ENCODE measurements around the gene FAM168A. TPM values are rescaled to one million over a fixed set of nuclear protein-coding genes. Genes with fewer than 3 reads are reported as not detected.

FAM168A gene
- total RNA-seq, 1 donor from 2014 or later: 19.2 TPM

DNA sequence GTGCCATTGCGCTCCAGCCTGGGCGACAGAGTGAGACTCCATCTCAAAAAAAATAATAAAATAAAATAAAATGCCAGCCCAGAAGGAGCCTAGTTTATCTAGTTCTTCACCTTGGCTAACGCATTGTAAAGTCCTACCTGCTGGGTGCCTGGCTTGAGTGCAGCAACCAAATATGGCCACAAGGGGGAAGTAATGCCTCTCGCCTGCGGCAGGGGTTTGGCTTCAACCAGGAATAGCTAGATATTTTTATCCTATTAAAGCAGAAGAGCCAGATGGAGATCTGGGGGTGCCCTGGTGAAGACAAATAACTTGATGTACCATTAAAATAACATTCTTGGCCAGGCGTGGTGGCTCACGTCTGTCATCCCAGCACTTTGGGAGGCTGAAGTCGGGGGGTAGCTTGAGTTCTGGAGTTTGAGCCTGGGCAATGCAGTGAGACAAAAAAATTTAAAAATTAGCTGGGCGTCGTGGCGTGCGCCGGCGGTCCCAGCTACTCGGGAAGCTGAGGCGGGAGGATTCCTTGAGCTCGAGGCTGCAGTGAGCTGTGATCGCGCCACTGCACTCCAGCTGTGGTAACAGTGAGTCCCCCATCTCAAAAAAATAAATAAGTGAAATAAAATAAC, 27.9 kb upstream of the FAM168A start:
- Mint-ChIP-seq H3K36me3 (ENCODE audit: low read depth) (no peaks in the 10 kb centered on the region), H3K4me1 (ENCODE audit: low read depth) (no peaks in the 10 kb centered on the region), H3K27ac (no peak overlapping the region), H3K4me3 (ENCODE audit: low read depth) (no peak overlapping the region), H3K27me3 (ENCODE audit: low read depth) (peaks cover 26% of the 10 kb centered on the region), H3K9me3 (no peaks in the 10 kb centered on the region)
- peak; percentile 42 for DNase-seq (ENCODE audit: low spot score)
- intact Hi-C loops (cut with micrococcal nuclease): loop anchor here (1.0 kb wide), 1 partner anchor 35 kb away; no protein-coding TSS in a partner anchor

DNA sequence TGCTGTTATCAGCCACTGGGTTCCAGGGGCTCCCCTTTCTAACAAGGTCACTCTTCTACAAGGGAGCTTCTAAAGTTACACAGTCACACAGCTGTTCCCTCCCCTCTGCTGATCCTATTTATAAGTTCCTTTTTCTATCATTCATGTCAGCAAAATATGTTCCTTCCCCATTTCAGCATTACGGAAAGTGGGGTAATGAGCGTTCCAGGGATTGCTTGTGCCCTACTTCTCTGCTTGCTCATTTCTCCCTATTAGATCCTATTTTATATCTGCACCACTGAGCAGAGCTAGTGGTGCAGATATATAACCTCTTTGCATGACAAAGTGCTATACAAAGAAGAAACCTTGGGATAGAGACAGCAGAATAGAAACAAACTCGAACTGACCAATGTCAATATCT, 25.8 kb upstream of the FAM168A start:
- Mint-ChIP-seq H3K36me3 (ENCODE audit: low read depth) (no peaks in the 10 kb centered on the region), H3K4me1 (ENCODE audit: low read depth) (no peaks in the 10 kb centered on the region), H3K27me3 (ENCODE audit: low read depth) (peaks cover 24% of the 10 kb centered on the region), H3K9me3 (no peaks in the 10 kb centered on the region), H3K27ac (no peak overlapping the region), H3K4me3 (ENCODE audit: low read depth) (no peak overlapping the region)
- intact Hi-C loops (cut with micrococcal nuclease): no loop called here
- no peak for DNase-seq (ENCODE audit: low spot score)

DNA sequence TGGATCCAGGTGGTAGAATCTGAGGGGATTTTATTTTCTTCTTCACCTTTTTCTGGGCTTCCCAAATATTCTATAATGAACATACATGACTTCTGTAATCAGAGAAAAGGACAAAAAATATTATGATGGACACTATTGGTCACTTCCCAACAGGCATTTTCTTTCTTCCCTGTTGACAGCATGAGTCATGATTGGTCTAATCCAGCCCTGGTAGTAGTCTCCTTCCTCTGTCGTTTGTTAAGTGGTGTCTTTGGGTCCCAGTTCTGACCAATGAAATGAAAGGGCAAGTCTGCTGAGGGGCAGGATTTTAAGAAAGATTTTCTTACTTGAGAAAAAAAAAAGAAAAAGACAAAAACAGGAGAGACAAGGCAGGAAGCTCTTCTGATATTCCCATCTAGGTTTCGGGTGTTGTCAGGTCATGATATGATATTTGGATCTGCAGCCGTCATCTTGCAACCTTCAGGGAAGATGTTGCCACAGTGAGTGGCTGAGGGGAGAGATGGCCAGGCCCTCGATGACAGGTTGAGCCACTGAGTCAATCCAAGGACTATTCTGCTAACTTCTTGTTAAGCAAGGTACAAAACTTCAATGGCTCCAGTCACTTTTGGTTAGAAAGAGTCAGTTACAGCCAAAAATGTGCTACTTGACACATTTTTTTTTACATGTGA, 25.1 kb upstream of the FAM168A start:
- intact Hi-C loops (cut with micrococcal nuclease): no loop called here
- no peak overlapping the region for H3K4me3 Mint-ChIP-seq (ENCODE audit: low read depth)
- no peak overlapping the region for H3K27ac Mint-ChIP-seq
- H3K36me3 Mint-ChIP-seq (ENCODE audit: low read depth): no peaks in the 10 kb centered on the region
- H3K9me3 Mint-ChIP-seq: no peaks in the 10 kb centered on the region
- peaks cover 24% of the 10 kb centered on the region for H3K27me3 Mint-ChIP-seq (ENCODE audit: low read depth)
- no peak for DNase-seq (ENCODE audit: low spot score)
- H3K4me1 Mint-ChIP-seq (ENCODE audit: low read depth): no peaks in the 10 kb centered on the region

DNA sequence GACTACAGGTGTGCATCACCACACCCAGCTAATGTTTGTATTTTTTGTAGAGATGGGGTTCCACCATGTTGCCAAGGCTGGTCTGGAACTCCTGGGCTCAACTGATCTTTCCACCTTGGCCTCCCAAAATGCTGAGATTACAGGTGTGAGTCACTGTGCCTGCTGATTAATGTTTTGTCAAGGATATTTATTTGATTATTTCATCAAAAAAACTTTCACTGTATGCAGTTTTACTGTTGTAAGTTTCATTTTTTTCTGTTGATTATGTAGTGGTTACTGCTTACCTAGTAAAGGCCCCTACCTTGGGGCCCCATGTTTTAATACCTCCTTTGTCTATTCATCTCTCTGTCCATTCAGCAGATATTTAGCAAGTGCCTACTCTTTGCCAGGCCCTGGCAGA, 16.7 kb upstream of the FAM168A start:
- Mint-ChIP-seq H3K9me3 (no peaks in the 10 kb centered on the region), H3K27me3 (ENCODE audit: low read depth) (peaks cover 3% of the 10 kb centered on the region), H3K27ac (no peak overlapping the region), H3K4me1 (ENCODE audit: low read depth) (no peaks in the 10 kb centered on the region), H3K36me3 (ENCODE audit: low read depth) (no peaks in the 10 kb centered on the region), H3K4me3 (ENCODE audit: low read depth) (no peak overlapping the region)
- intact Hi-C loops (cut with micrococcal nuclease): no loop called here
- no peak for DNase-seq (ENCODE audit: low spot score)

DNA sequence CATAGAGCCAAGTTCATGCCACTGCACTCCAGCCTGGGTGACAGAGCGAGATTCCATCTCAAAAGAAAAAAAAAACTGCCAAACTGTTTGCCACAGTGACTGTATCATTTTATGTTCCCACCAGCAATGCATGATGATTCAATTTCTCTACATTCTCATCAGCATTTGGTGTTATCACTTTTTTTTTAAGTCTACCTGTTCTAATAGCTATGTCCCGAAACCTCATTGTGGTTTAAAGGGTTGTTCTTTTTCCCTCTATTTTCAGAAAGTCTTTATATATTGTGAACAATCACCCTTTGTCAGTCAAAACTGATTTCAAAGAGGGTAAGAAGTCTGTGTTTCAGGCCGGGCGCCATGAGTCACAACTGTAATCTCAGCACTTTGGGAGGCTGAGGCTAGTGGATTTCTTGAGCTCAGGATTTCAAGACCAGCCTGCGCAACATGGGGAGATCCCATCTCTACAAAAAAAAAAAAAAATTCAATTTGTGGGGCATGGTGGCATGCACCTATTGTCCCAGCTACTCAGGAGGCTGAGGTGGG, 14.8 kb upstream of the FAM168A start:
- no peaks in the 10 kb centered on the region for H3K4me1 Mint-ChIP-seq (ENCODE audit: low read depth)
- H3K4me3 Mint-ChIP-seq (ENCODE audit: low read depth): no peak overlapping the region
- H3K27me3 Mint-ChIP-seq (ENCODE audit: low read depth): peaks cover 12% of the 10 kb centered on the region
- intact Hi-C loops (cut with micrococcal nuclease): no loop called here
- no peaks in the 10 kb centered on the region for H3K9me3 Mint-ChIP-seq
- no peak overlapping the region for H3K27ac Mint-ChIP-seq
- no peaks in the 10 kb centered on the region for H3K36me3 Mint-ChIP-seq (ENCODE audit: low read depth)
- DNase-seq (ENCODE audit: low spot score): no peak

DNA sequence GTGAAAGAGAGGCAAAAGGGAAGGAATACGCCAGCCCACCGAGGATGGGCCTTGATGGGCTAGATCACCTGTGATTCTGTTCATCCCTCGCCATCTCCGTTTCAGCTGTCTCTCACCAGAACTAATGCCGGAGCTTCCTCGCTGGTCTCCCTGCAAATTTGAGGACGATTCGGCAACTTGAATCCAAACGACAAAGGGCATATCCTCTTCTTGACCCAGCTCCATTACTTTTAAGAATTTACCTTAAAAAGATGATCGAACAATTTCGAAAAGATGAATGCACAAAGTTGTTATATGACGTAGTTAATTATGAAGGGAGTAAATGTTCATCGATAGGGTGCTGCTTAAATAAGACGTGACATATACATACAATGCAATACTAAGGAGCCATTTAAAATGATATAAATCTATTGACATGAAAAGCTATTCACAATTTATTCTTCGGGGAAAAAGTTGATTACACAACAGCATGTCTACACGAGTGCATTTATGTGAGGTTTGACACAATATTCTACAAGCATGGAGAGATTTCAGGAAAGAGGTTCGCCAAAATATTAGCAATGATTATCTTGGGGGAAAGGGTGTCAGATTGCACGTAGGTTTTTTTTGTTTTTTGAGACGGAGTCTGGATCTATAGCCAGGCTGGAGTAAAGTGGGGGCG, 937 bp upstream of the FAM168A start:
- peaks cover 5% of the 10 kb centered on the region for H3K36me3 Mint-ChIP-seq (ENCODE audit: low read depth)
- intact Hi-C loops (cut with micrococcal nuclease): loop anchor here (1.0 to 2.0 kb wide), 2 partner anchors 48 to 180 kb away; no protein-coding TSS in a partner anchor
- H3K27ac Mint-ChIP-seq: peak overlapping the region; percentile 88
- H3K27me3 Mint-ChIP-seq (ENCODE audit: low read depth): peaks cover 2% of the 10 kb centered on the region
- H3K4me3 Mint-ChIP-seq (ENCODE audit: low read depth): peak overlapping the region; percentile 95
- no peak for DNase-seq (ENCODE audit: low spot score)
- no peaks in the 10 kb centered on the region for H3K9me3 Mint-ChIP-seq
- peaks cover 29% of the 10 kb centered on the region for H3K4me1 Mint-ChIP-seq (ENCODE audit: low read depth)

DNA sequence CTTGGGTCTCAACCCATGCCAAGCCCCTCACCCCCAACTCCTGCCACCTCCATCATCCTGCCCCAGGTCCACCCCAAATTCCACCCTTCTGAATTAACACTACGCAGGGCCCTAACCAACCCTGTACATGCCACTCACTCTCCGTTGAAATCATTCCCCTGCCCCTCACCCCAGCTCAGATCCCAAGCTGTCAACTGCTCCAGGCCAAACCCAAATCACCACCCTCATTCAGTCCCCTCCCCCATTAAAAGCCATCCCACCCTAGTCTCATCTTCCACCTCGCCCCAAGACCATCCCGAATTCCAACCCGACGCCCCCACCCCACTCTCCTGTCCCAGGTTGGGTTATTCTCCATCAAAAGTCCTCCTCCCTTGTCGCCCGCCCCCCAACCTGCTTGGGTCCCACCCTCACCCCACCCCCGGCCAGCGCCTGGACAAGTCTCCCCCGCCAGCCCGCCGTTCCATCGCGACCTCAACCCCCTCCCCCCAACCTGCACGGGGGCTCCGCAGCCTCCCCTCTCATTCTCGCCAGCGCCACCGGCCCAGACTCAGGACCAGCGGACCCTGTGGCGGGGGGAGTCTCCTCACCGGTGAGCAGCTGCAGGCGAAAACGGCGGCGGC, 466 bp downstream of the FAM168A start:
- Mint-ChIP-seq H3K27me3 (ENCODE audit: low read depth) (no peaks in the 10 kb centered on the region), H3K36me3 (ENCODE audit: low read depth) (peaks cover 5% of the 10 kb centered on the region), H3K27ac (peak overlapping the region; percentile 89), H3K9me3 (no peaks in the 10 kb centered on the region), H3K4me3 (ENCODE audit: low read depth) (peak overlapping the region; percentile 95), H3K4me1 (ENCODE audit: low read depth) (peaks cover 29% of the 10 kb centered on the region)
- DNase-seq (ENCODE audit: low spot score): no peak
- intact Hi-C loops (cut with micrococcal nuclease): no loop called here

DNA sequence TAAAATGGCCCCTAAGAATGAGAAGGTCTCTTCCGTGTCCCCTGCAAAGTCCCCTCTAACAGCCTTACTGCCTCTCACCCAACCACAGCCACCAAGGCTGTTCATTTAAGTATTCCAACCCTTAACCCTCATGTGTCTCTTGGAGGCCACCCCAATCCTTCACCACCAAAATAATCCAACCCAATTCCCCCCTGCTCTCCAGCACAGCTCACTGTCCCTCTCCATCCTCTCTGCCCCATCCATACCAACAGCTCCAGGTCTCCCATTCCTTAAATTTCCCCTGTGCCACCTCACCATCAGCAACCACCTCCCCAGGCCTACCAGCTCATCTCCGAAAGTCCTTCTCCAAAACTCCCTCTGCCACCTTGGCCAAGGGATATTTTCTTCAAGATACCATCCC, 1.4 kb downstream of the FAM168A start:
- peak overlapping the region; percentile 95 for H3K4me3 Mint-ChIP-seq (ENCODE audit: low read depth)
- peaks cover 5% of the 10 kb centered on the region for H3K36me3 Mint-ChIP-seq (ENCODE audit: low read depth)
- H3K27ac Mint-ChIP-seq: no peak overlapping the region
- H3K9me3 Mint-ChIP-seq: no peaks in the 10 kb centered on the region
- peaks cover 30% of the 10 kb centered on the region for H3K4me1 Mint-ChIP-seq (ENCODE audit: low read depth)
- no peaks in the 10 kb centered on the region for H3K27me3 Mint-ChIP-seq (ENCODE audit: low read depth)
- intact Hi-C loops (cut with micrococcal nuclease): no loop called here
- DNase-seq (ENCODE audit: low spot score): no peak

DNA sequence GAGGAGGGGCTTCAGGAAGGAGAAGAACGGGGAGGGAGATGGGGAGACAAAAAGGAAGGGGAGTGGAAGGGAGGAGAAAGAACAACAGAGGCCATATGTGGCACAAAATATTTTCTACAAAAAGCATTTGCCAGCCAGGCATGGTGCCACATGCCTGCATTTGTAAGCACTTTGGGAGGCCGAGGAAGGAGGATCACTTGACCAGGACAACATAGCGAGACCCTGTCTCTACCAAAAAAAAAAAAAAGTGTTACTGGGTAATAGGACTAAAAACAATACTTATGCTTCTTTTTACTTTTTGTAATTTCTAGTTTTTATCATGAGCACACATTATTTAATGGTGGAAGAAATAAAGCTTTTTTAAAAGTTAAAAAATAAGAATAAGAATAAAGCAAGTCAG, 5.3 kb downstream of the FAM168A start:
- Mint-ChIP-seq H3K4me3 (ENCODE audit: low read depth) (no peak overlapping the region), H3K36me3 (ENCODE audit: low read depth) (peaks cover 10% of the 10 kb centered on the region), H3K9me3 (no peaks in the 10 kb centered on the region), H3K4me1 (ENCODE audit: low read depth) (peaks cover 23% of the 10 kb centered on the region), H3K27ac (no peak overlapping the region), H3K27me3 (ENCODE audit: low read depth) (no peaks in the 10 kb centered on the region)
- DNase-seq (ENCODE audit: low spot score): no peak
- intact Hi-C loops (cut with micrococcal nuclease): no loop called here

DNA sequence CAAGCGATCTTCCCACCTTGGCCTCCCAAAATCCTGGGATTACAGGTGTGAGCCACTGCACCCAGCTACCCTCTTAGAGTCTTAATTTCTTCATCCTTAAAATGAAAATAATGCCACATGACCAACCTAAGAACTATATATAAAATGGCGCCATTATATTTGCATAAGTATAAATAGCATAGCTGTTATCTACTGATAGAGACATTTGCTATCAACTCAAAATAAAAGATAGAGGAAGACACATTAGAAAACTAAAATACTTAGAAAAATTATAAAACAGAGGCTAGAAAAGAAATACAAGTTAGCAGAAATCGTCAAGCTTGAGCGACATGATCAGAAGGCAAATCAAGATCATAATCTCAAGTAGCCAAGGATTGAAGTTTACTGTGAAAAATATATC, 6.2 kb downstream of the FAM168A start:
- no peaks in the 10 kb centered on the region for H3K9me3 Mint-ChIP-seq
- intact Hi-C loops (cut with micrococcal nuclease): no loop called here
- no peaks in the 10 kb centered on the region for H3K27me3 Mint-ChIP-seq (ENCODE audit: low read depth)
- no peak overlapping the region for H3K4me3 Mint-ChIP-seq (ENCODE audit: low read depth)
- no peak for DNase-seq (ENCODE audit: low spot score)
- H3K4me1 Mint-ChIP-seq (ENCODE audit: low read depth): peaks cover 16% of the 10 kb centered on the region
- no peak overlapping the region for H3K27ac Mint-ChIP-seq
- peaks cover 6% of the 10 kb centered on the region for H3K36me3 Mint-ChIP-seq (ENCODE audit: low read depth)

DNA sequence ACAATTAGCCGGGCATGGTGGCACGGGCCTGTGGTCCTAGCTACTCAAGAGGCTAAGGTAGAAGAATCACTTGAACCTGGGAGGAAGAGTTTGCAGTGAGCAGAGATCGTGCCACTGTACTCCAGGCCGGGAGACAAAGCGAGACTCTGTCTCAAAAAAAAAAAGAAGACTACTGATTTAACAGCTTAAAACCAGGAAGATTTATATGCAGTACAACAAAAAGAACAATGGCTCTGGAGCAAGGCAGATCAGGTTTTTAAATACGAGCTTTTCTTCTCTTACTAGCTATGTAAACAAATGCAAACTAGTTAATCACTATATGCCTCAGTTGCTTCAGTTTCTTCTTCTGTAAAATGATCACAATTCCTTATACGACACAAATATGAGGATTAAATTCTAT, 6.9 kb downstream of the FAM168A start:
- Mint-ChIP-seq H3K9me3 (no peaks in the 10 kb centered on the region), H3K27me3 (ENCODE audit: low read depth) (no peaks in the 10 kb centered on the region), H3K4me1 (ENCODE audit: low read depth) (peaks cover 10% of the 10 kb centered on the region), H3K4me3 (ENCODE audit: low read depth) (no peak overlapping the region), H3K36me3 (ENCODE audit: low read depth) (peaks cover 4% of the 10 kb centered on the region), H3K27ac (no peak overlapping the region)
- intact Hi-C loops (cut with micrococcal nuclease): no loop called here
- no peak for DNase-seq (ENCODE audit: low spot score)

DNA sequence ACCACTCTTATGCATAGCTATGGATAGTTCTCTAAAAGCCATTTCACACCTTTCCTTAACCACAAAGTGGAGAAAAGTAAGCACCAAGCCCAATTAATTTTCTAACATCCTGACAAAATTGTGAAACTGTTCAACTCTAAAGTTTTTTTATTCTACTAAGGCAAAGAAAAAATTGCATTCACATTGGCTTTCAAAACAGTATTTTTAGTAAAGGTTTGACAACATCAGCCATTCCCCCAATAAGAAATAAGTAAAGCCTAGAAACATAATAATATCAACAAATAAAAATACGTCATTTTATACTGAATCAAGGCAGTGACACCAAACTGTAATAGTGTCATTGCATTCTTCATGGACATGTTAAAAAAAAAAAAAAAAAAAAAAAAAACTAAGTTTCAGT, 11.1 kb downstream of the FAM168A start:
- H3K4me1 Mint-ChIP-seq (ENCODE audit: low read depth): no peaks in the 10 kb centered on the region
- H3K4me3 Mint-ChIP-seq (ENCODE audit: low read depth): no peak overlapping the region
- H3K9me3 Mint-ChIP-seq: no peaks in the 10 kb centered on the region
- peaks cover 8% of the 10 kb centered on the region for H3K36me3 Mint-ChIP-seq (ENCODE audit: low read depth)
- no peak overlapping the region for H3K27ac Mint-ChIP-seq
- intact Hi-C loops (cut with micrococcal nuclease): no loop called here
- no peaks in the 10 kb centered on the region for H3K27me3 Mint-ChIP-seq (ENCODE audit: low read depth)
- DNase-seq (ENCODE audit: low spot score): no peak

All from activated T-helper 2 cell treated with anti-CD3 and anti-CD28 coated beads, Interferon-gamma antibody, Interleukin-2, Interleukin-4, amounts not matched to agents 10 μg/mL and 5 μg/mL and 100 μg/mL, durations not matched to agents 14 hours and 24 hours and 36 hours (primary cell).